PFSK-1 (cell line): Measurements from ENCODE around the gene RAD9A.

Source experiments
- FOXP2 ChIP-seq: optimal IDR thresholded peaks from 2 replicates; pipeline ENCODE3; 2011; ENCODE audit warnings: borderline replicate concordance, control low read depth, inconsistent platforms; ENCODE audit not compliant: insufficient read depth; ENCODE audit errors: extremely low read length, extremely low read depth
- POLR2AphosphoS5 ChIP-seq: IDR thresholded peaks from 2 replicates; pipeline ENCODE4 v1.6.1; 2012; ENCODE audit warnings: low read depth, mild to moderate bottlenecking, control low read depth, low read length, moderate library complexity
- SIN3A ChIP-seq: IDR thresholded peaks from 2 replicates; pipeline ENCODE4 v1.6.1; 2012; ENCODE audit warnings: mild to moderate bottlenecking, low read length, moderate library complexity, borderline replicate concordance; ENCODE audit not compliant: insufficient read depth
- TAF1 ChIP-seq: IDR thresholded peaks from 2 replicates; pipeline ENCODE4 v1.6.1; 2012; ENCODE audit warnings: low read length, control low read depth, borderline replicate concordance; ENCODE audit not compliant: insufficient read depth
- TF ChIP-seq, protein P1 (sequence below), 2 experiments: IDR thresholded peaks; 2 replicates each; pipeline versions ENCODE4 v1.6.1 to v1.8.0; 2011 to 2012; ENCODE audit warnings: low read depth in 2 of 2, low read length in 2 of 2, control low read depth in 1 of 2, inconsistent platforms in 1 of 2, mild to moderate bottlenecking in 1 of 2, moderate library complexity in 1 of 2; ENCODE audit not compliant: insufficient read depth in 1 of 2

The RAD9A gene

DNA sequence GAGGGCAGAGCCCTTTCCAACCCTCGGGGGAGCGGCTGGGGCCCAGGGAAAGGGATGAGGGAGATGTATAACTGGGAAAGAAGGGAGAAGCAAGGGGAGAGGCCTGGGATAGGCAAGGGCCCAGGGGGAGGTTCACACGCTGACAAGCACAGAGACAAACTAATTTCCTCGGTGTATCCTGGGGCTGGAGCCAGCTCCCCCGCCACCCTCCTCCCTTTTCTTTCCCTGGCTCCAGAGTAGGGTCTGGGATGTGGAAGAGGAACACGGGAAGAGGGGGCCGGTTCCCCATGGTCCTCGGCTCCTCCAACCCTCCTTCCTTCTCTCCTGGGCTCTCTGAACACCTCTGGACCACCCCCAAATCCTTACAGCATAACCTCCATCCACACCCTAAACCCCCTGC, 25.2 kb upstream of the RAD9A start:
- no peak for TF ChIP-seq FOXP2
- TF ChIP-seq, protein P1, sequence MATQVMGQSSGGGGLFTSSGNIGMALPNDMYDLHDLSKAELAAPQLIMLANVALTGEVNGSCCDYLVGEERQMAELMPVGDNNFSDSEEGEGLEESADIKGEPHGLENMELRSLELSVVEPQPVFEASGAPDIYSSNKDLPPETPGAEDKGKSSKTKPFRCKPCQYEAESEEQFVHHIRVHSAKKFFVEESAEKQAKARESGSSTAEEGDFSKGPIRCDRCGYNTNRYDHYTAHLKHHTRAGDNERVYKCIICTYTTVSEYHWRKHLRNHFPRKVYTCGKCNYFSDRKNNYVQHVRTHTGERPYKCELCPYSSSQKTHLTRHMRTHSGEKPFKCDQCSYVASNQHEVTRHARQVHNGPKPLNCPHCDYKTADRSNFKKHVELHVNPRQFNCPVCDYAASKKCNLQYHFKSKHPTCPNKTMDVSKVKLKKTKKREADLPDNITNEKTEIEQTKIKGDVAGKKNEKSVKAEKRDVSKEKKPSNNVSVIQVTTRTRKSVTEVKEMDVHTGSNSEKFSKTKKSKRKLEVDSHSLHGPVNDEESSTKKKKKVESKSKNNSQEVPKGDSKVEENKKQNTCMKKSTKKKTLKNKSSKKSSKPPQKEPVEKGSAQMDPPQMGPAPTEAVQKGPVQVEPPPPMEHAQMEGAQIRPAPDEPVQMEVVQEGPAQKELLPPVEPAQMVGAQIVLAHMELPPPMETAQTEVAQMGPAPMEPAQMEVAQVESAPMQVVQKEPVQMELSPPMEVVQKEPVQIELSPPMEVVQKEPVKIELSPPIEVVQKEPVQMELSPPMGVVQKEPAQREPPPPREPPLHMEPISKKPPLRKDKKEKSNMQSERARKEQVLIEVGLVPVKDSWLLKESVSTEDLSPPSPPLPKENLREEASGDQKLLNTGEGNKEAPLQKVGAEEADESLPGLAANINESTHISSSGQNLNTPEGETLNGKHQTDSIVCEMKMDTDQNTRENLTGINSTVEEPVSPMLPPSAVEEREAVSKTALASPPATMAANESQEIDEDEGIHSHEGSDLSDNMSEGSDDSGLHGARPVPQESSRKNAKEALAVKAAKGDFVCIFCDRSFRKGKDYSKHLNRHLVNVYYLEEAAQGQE (IDR thresholded peaks at IDR 0.05; ENCODE audit: insufficient read depth in 1 of 2, low read depth in 2 of 2, low read length in 2 of 2), result no peak

DNA sequence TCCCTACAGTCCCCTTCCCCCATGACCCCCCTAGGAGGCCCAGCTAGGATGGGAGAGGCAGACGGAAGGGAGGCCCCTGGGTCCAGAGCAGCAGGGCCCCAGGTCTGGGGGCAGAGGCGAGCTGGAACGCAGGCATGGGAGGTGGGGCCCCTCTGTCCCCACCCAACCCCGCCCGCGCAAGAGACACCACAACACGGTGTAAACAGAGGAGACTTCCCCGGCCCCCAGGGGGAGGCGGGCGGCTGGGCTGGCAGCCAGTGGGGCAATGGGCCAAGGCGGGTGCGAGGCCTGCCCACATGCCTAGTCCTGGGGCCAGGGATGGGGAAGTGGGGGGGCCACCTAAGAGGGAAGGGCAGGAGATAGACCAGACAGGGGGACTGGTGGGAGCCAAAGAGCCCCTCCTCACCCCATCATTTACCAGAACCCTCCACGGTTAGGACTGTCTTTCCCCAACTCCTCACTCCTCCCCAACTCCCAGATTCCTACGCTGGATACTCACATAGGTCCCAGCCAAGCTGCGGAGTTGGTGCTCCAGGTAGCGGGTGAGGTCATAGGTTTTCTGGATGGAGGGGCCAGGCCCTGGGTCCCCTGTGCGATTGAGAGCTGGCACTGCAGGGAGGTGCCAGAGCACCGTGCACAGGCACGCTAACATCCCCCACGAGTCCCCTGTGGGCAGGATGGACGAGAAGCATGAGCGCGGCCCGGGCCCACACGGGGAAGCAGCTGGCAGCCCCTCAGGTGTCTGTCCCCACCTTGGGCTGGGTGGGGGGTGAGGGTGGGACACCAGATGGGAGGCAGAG, 24.6 kb upstream of the RAD9A start:
- TF ChIP-seq TAF1 (no peak), POLR2AphosphoS5 (no peak), FOXP2 (no peak), SIN3A (no peak)
- TF ChIP-seq, protein P1 (IDR thresholded peaks at IDR 0.05; ENCODE audit: insufficient read depth in 1 of 2, low read depth in 2 of 2, low read length in 2 of 2), result no peak

DNA sequence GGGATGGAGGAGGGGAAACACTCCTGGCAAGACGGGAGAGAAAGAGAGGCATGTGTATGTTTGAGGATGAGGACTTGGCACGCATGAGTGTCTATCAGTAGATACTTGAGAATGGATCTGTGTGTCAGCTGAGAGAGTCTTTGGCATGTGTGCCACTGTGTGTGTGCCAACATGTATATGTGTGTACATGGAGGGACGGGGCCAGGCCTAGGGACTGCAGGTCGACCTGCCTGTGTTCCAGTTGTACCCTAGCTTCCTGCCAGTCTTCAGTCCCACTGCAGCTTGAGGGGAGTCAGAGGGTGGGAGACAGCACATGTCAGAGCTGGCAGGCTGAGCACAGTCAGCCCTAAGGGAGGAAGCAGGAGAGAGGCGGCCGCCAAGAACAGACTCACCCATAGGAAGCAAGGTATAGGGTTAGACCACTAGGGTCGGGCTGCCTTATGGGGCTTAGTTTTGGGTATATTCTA, 24.0 kb upstream of the RAD9A start:
- no peak for TF ChIP-seq SIN3A
- TF ChIP-seq POLR2AphosphoS5, result no peak
- no peak for TF ChIP-seq FOXP2
- TF ChIP-seq, protein P1 (IDR thresholded peaks at IDR 0.05; ENCODE audit: insufficient read depth in 1 of 2, low read depth in 2 of 2, low read length in 2 of 2), result no peak
- no peak for TF ChIP-seq TAF1

DNA sequence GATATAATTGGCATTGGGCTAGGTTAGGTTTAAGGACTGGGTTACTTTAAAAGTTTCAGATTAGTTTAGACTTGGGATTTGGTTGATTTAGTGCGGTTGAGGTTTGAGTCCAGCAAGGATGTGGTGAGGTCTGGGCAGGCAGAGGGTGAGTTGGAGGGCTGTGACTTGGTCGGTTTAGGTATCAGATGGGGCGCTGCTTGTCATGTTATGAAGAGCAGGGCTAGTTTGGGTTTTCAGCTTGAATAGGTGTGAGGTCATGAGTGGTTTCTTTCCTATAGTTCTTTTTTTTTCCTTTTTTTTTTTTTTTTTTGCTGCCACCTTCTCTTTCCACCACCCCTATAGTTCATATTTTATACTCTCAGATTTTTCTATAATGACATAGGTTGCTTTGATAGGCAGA, 23.2 kb upstream of the RAD9A start:
- TF ChIP-seq SIN3A, result no peak

DNA sequence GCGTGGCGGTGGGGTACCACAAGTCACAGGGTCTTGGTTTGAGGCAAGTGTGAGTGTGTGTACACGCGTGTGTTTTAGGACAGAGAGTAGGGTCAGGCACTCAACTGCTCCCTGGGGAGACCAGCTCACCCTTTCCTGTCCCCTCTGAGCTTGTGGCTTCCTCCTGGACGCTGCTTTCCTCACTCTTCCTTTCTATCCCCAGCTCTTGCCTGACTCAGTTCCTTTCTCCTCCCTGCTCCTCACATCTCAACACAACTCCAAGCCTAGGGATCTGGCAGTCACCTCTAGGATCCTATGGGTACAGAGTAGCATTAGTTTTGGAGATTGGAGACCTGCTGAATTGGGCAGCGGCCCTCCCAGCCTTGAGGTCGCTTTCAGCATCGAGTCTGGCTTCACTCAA, 22.5 kb upstream of the RAD9A start:
- TF ChIP-seq, protein P1 (IDR thresholded peaks at IDR 0.05; ENCODE audit: insufficient read depth in 1 of 2, low read depth in 2 of 2, low read length in 2 of 2), result no peak
- no peak for TF ChIP-seq TAF1
- no peak for TF ChIP-seq POLR2AphosphoS5
- TF ChIP-seq SIN3A, result no peak
- TF ChIP-seq FOXP2, result no peak
